Fibroblast of lung (primary cell): Measurements from ENCODE around the gene KLHL17. TPM values are rescaled to one million over a fixed set of nuclear protein-coding genes. Genes with fewer than 3 reads are reported as not detected.

Experiments
- DNase-seq, 2 donors: peaks; one replicate each; pipeline versions ENCODE4 v3.0.0 to v3.0.0-alpha.2; 2010; ENCODE audit warnings: low read depth in 2 of 2
- H2AFZ ChIP-seq: 2 replicates; pipeline ENCODE4 v1.5.1; 2012; ENCODE audit warnings: low read length, control low read depth, inconsistent platforms
- H3K27ac ChIP-seq: 2 replicates; pipeline ENCODE4 v1.5.1; 2011; ENCODE audit warnings: low read length, control low read depth; ENCODE audit not compliant: insufficient read depth
- H3K27me3 ChIP-seq: 2 replicates; pipeline ENCODE4 v1.5.1; 2011; ENCODE audit warnings: mild to moderate bottlenecking, low read length; ENCODE audit not compliant: control insufficient read depth, insufficient read depth
- H3K36me3 ChIP-seq: 2 replicates; pipeline ENCODE4 v1.5.1; 2011; ENCODE audit warnings: low read length; ENCODE audit not compliant: control insufficient read depth, insufficient read depth
- H3K4me1 ChIP-seq: 2 replicates; pipeline ENCODE4 v1.5.1; 2011; ENCODE audit warnings: low read length; ENCODE audit not compliant: control insufficient read depth, insufficient read depth; ENCODE audit errors: extremely low read depth
- H3K4me2 ChIP-seq: 2 replicates; pipeline ENCODE4 v1.5.1; 2011; ENCODE audit warnings: low read length, control low read depth; ENCODE audit not compliant: insufficient read depth; ENCODE audit errors: extremely low read depth
- H3K4me3 ChIP-seq, 4 experiments: fragments of 200-600 bp in 1 of 4; sonication (generic) in 1 of 4; replicated peaks in 1 of 4; 2 replicates each; pipeline ENCODE4 v1.5.1; 2011 to 2016; ENCODE audit warnings: low read length in 4 of 4, low read depth in 3 of 4, mild to moderate bottlenecking in 3 of 4, control low read depth in 2 of 4, inconsistent platforms in 1 of 4, mixed read lengths in 1 of 4; ENCODE audit not compliant: insufficient read depth in 1 of 4; ENCODE audit errors: control extremely low read depth in 1 of 4
- H3K79me2 ChIP-seq: 2 replicates; pipeline ENCODE4 v1.5.1; 2012; ENCODE audit warnings: mild to moderate bottlenecking, low read length, inconsistent platforms; ENCODE audit not compliant: control insufficient read depth, insufficient read depth
- H3K9ac ChIP-seq: 2 replicates; pipeline ENCODE4 v1.5.1; 2011; ENCODE audit warnings: mild to moderate bottlenecking, low read length, control low read depth; ENCODE audit not compliant: insufficient read depth
- H3K9me3 ChIP-seq: 2 replicates; pipeline ENCODE4 v1.5.1; 2012; ENCODE audit warnings: low read depth, low read length; ENCODE audit not compliant: control insufficient read depth, insufficient read depth
- H4K20me1 ChIP-seq: 2 replicates; pipeline ENCODE4 v1.5.1; 2011; ENCODE audit warnings: low read length; ENCODE audit not compliant: control insufficient read depth, insufficient read depth; ENCODE audit errors: extremely low read depth
- CTCF ChIP-seq, 2 donors: IDR thresholded peaks in 1 of 2; conservative IDR thresholded peaks in 1 of 2; 1 replicate in 1 of 2; 2 replicates in 1 of 2; pipeline ENCODE4 v1.5.1; 2011 to 2012; ENCODE audit warnings: low read length in 2 of 2, control low read depth in 1 of 2, inconsistent platforms in 1 of 2, low read depth in 1 of 2, mild to moderate bottlenecking in 1 of 2
- EZH2 ChIP-seq: IDR thresholded peaks from 2 replicates; pipeline ENCODE4 v1.5.1; 2012; ENCODE audit warnings: low read length, control low read depth, mild to moderate bottlenecking; ENCODE audit errors: missing control alignments
- polyA plus RNA-seq, 2 donors: library from polyadenylated mRNA; depleted of rRNA in 1 of 2; stranded (reverse) in 1 of 2; unstranded in 1 of 2; fragments of >200 nt; gene quantifications; 2 replicates each; pipeline ENCODE4 v1.2.1, GENCODE V29; 2011 to 2012; ENCODE audit warnings: missing spikeins in 1 of 2
- total RNA-seq: library from RNA; depleted of rRNA; stranded (reverse); fragments of >200 nt; gene quantifications from 2 replicates; pipeline ENCODE4 v1.2.1, GENCODE V29; 2014

The KLHL17 gene
- total and polyA plus RNA-seq, 2 donors (not counting 1 experiment from before 2014, with no cell fraction given) = 4.7 to 7.4 TPM

GRCh38 chr1:962381-963300 lies 2.3 kb downstream of the KLHL17 start:
- Histone ChIP-seq H3K9me3 (no peaks in the 10 kb centered on the region), H2AFZ (no peak overlapping the region), H3K27me3 (no peaks in the 10 kb centered on the region), H3K4me2 (no peak overlapping the region), H3K36me3 (peaks cover 10% of the 10 kb centered on the region), H3K27ac (no peak overlapping the region), H3K4me1 (peaks cover 10% of the 10 kb centered on the region), H3K4me3 (no peak overlapping the region), H3K79me2 (peaks cover 14% of the 10 kb centered on the region), H3K9ac (no peak overlapping the region), H4K20me1 (no peaks in the 10 kb centered on the region)
- TF ChIP-seq EZH2 (no peak), CTCF (conservative IDR thresholded peaks at IDR 0.05 in 1 of 2, IDR thresholded peaks at IDR 0.05 in 1 of 2; ENCODE audit: low read depth in 1 of 2, low read length in 2 of 2) (no peak)
- DNase-seq = no peak

- H3K4me3 ChIP-seq = no peak overlapping the region
- peaks cover 10% of the 10 kb centered on the region for H3K36me3 ChIP-seq
- H3K4me2 ChIP-seq = no peak overlapping the region
- no peak overlapping the region for H3K27ac ChIP-seq
- peaks cover 10% of the 10 kb centered on the region for H3K79me2 ChIP-seq
- no peak for TF ChIP-seq CTCF (conservative IDR thresholded peaks at IDR 0.05 in 1 of 2, IDR thresholded peaks at IDR 0.05 in 1 of 2; ENCODE audit: low read depth in 1 of 2, low read length in 2 of 2)
- TF ChIP-seq EZH2 = no peak
- H3K9me3 ChIP-seq = no peaks in the 10 kb centered on the region
- no peak for DNase-seq
- H4K20me1 ChIP-seq = no peaks in the 10 kb centered on the region
- H3K4me1 ChIP-seq = peaks cover 8% of the 10 kb centered on the region
- H3K9ac ChIP-seq = no peak overlapping the region
- no peaks in the 10 kb centered on the region for H3K27me3 ChIP-seq
- no peak overlapping the region for H2AFZ ChIP-seq
These were observed 2.9 kb downstream of the KLHL17 start for GRCh38 chr1:963301-963651.

- Histone ChIP-seq H3K36me3 (peaks cover 10% of the 10 kb centered on the region), H3K27me3 (no peaks in the 10 kb centered on the region), H3K9ac (no peak overlapping the region), H3K27ac (no peak overlapping the region), H3K79me2 (peaks cover 3% of the 10 kb centered on the region), H2AFZ (no peak overlapping the region), H3K4me3 (no peak overlapping the region), H4K20me1 (no peaks in the 10 kb centered on the region), H3K4me2 (no peak overlapping the region), H3K9me3 (no peaks in the 10 kb centered on the region), H3K4me1 (peaks cover 8% of the 10 kb centered on the region)
- TF ChIP-seq CTCF (conservative IDR thresholded peaks at IDR 0.05 in 1 of 2, IDR thresholded peaks at IDR 0.05 in 1 of 2; ENCODE audit: low read depth in 1 of 2, low read length in 2 of 2) (no peak), EZH2 (no peak)
- DNase-seq = no peak
These were observed 3.6 kb downstream of the KLHL17 start for GRCh38 chr1:963746-964525.
